GM19395 (cell line): ENCODE results near the gene JUNB.
"Not testable (repeated sequence)": the region's sequence is repeated elsewhere in the genome, so short reads cannot be mapped to it uniquely, and the experiment has no call there.

Experiments
- ATAC-seq: cut with Tn5 transposase; IDR thresholded peaks from one replicate; pipeline ENCODE4 v1.9.1; 2021; ENCODE audit warnings: mild to moderate bottlenecking, moderate library complexity; ENCODE audit not compliant: unreplicated experiment

Gene JUNB

GRCh38 chr19:12788682-12789097, 2.6 kb upstream of the JUNB start:
- ATAC-seq = no peak

GRCh38 chr19:12789098-12789903, 2.0 kb upstream of the JUNB start:
- ATAC-seq = no peak

- ATAC-seq = peak; percentile 33
These were observed 1.2 kb upstream of the JUNB start for GRCh38 chr19:12789904-12790619.

- ATAC-seq = no peak
These were observed 500 bp upstream of the JUNB start for GRCh38 chr19:12790628-12791344.

- no peak for ATAC-seq
These were observed 966 bp downstream of the JUNB start for GRCh38 chr19:12792051-12792852.

- ATAC-seq = no peak
These were observed 1.6 kb downstream of the JUNB start for GRCh38 chr19:12792853-12793289.

GRCh38 chr19:12793290-12794195, 2.3 kb downstream of the JUNB start:
- no peak for ATAC-seq

- no peak for ATAC-seq
These were observed 3.1 kb downstream of the JUNB start for GRCh38 chr19:12794196-12794941.

GRCh38 chr19:12794971-12795381, 3.7 kb downstream of the JUNB start:
- ATAC-seq = no peak

GRCh38 chr19:12796146-12797071, 5.1 kb downstream of the JUNB start:
- ATAC-seq = no peak

- no peak for ATAC-seq
These were observed 5.9 kb downstream of the JUNB start for GRCh38 chr19:12797141-12797587.

- ATAC-seq = not testable (repeated sequence)
These were observed 6.3 kb downstream of the JUNB start for GRCh38 chr19:12797607-12798006.

- no peak for ATAC-seq
These were observed 8.6 kb downstream of the JUNB start for GRCh38 chr19:12799742-12800465.

GRCh38 chr19:12800466-12800770, 9.1 kb downstream of the JUNB start:
- ATAC-seq = no peak

- ATAC-seq = no peak
These were observed 9.7 kb downstream of the JUNB start for GRCh38 chr19:12800923-12801465.

- no peak for ATAC-seq
These were observed 10.4 kb downstream of the JUNB start, which contains the start of the genes PRDX2 and THSD8 for GRCh38 chr19:12801466-12802266. TSS of gene PRDX2 (minus strand) at chr19:12801800. CDS start at chr19:12801261, 539 bp downstream. TSS of gene THSD8 (plus strand) at chr19:12802069. CDS start at chr19:12802072, 3 bp downstream.
